Measurements from ENCODE around the gene MCF2L. TPM values are rescaled to one million over a fixed set of nuclear protein-coding genes. Genes with fewer than 3 reads are reported as not detected.
A peak's percentile ranks its signal among the peaks of the same experiment; 100 is the strongest.

The MCF2L gene
- total RNA-seq, 6 experiments from 2014 or later, result 9.6 to 18.4 (median 11.7) TPM

DNA sequence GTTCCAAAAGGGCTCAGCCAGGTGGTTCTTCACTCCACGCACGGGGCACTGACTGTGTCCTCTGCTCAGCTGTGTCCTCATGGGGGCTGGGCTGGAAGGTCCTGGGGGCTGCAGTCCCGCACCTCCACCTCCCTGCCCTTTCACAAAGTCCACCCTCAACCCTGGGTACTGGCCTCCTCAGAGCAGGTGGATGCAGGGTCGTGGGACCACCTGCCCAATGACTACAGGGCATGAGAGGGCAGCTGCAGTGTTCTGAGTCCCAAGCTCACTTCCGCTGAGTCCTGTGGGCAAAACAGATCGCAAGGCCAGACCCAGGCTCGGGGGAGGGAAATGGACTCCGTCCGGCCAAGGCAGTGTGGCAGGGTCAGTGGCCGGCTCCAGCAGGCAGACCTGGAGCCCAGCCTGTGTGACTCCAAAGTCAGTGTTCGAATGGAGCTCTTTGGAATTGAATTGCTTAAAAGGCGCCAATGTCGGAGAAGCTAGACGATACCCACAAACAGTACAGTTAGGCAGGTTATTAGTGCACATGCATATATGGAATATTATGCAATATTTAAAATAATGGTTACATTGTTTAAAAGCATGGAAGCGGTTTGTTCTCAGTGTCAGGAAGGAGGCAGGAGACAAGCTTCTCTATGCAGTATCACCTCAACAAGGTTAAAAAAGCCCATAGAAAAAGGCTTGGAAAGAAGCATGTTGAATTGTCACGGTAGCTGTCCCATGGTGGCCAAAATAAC lies 54.8 kb downstream of the MCF2L start:
- Histone ChIP-seq H3K4me1 (peaks cover 0 to 22% (median 8%) of the 10 kb centered on the region in 4 donors), H3K4me3 (no peak overlapping the region), H3K27ac (peak overlapping the region; percentile 28 to 92 (median 74)), H3K9me3 (no peaks in the 10 kb centered on the region), H3K27me3 (no peaks in the 10 kb centered on the region), H3K36me3 (no peaks in the 10 kb centered on the region)
- DNase-seq (peak; percentile 79 to 90 (median 85)), ATAC-seq (peak; percentile 93 to 96 (median 94))
- no peak for TF ChIP-seq POLR2A (IDR thresholded peaks at IDR 0.05)
- TF ChIP-seq, protein P1, sequence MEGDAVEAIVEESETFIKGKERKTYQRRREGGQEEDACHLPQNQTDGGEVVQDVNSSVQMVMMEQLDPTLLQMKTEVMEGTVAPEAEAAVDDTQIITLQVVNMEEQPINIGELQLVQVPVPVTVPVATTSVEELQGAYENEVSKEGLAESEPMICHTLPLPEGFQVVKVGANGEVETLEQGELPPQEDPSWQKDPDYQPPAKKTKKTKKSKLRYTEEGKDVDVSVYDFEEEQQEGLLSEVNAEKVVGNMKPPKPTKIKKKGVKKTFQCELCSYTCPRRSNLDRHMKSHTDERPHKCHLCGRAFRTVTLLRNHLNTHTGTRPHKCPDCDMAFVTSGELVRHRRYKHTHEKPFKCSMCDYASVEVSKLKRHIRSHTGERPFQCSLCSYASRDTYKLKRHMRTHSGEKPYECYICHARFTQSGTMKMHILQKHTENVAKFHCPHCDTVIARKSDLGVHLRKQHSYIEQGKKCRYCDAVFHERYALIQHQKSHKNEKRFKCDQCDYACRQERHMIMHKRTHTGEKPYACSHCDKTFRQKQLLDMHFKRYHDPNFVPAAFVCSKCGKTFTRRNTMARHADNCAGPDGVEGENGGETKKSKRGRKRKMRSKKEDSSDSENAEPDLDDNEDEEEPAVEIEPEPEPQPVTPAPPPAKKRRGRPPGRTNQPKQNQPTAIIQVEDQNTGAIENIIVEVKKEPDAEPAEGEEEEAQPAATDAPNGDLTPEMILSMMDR (IDR thresholded peaks at IDR 0.05), result peak in 1 of 4 donors; percentile 8
- intact Hi-C loops (cut with DNase I), result no loop called here
- WGBS (ENCODE audit: insufficient coverage, low coverage, low lambda C conversion rate, missing lambda C conversion rate), result 46% methylated on average over 13 of the region's 16 CpGs

DNA sequence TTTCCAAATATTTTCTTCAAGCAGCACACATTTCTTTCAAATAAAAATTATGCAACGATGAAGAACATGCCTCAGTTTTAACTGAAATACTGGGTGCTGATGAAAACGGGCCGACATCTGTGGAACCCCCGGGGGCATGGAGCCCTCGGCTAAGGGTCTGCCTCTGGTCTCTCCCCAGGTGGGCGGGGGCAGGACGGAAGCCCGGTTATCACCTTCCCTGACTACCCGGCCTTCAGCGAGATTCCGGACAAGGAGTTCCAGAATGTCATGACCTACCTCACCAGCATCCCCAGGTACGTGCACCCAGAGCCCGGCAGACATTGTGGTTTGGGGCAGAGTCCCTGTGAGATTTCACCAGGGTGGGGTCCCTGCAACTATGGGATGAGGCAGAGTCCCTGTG lies 55.5 kb downstream of the MCF2L start:
- ATAC-seq, result no peak
- no peak for DNase-seq
- Histone ChIP-seq H3K4me1 (peaks cover 0 to 22% (median 8%) of the 10 kb centered on the region in 4 donors), H3K27me3 (no peaks in the 10 kb centered on the region), H3K27ac (peak overlapping the region in 1 of 3 donors; percentile 92), H3K36me3 (no peaks in the 10 kb centered on the region), H3K4me3 (no peak overlapping the region), H3K9me3 (no peaks in the 10 kb centered on the region)
- intact Hi-C loops (cut with DNase I), result no loop called here
- 89% methylated on average over 5 of the region's 13 CpGs for WGBS (ENCODE audit: insufficient coverage, low coverage, low lambda C conversion rate, missing lambda C conversion rate)
- TF ChIP-seq POLR2A (IDR thresholded peaks at IDR 0.05), result no peak
- TF ChIP-seq, protein P1 (IDR thresholded peaks at IDR 0.05), result no peak

DNA sequence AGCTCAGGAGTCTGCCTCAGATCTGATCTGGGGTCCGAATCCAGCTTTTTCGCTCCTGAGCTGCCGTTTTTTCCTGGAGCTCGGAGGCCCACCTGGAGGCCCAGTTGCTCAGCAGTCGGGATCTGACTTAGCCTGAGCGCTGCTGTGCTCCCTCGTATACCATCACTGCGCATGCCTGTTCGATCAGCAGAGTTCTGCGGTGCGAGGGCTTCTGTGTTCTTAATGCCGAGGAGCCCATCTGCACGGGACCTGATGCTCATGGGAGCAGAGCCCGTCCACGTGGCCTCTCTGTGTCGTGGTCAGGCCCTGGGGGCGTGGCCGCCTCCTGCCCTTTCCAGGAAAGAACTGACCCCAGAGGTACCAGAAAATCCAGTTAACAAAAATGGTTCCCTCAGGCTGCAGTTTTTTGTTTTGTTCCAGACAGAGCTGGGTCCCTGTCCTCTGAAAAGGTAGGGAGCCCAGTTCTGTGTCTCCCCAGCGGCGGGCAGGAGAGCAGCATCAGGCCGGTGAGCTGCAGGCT lies 57.4 kb downstream of the MCF2L start:
- H3K4me1 ChIP-seq, result peaks cover 0 to 22% (median 8%) of the 10 kb centered on the region in 4 donors
- H3K27me3 ChIP-seq, result no peaks in the 10 kb centered on the region
- no peaks in the 10 kb centered on the region for H3K36me3 ChIP-seq
- no peak overlapping the region for H3K4me3 ChIP-seq
- ATAC-seq (no peak), DNase-seq (no peak)
- no peaks in the 10 kb centered on the region for H3K9me3 ChIP-seq
- H3K27ac ChIP-seq, result no peak overlapping the region
- WGBS (ENCODE audit: insufficient coverage, low coverage, low lambda C conversion rate, missing lambda C conversion rate), result 86% methylated on average over 15 of the region's 21 CpGs
- intact Hi-C loops (cut with DNase I), result no loop called here
- TF ChIP-seq, protein P1 (IDR thresholded peaks at IDR 0.05), result no peak
- TF ChIP-seq POLR2A (IDR thresholded peaks at IDR 0.05), result no peak

DNA sequence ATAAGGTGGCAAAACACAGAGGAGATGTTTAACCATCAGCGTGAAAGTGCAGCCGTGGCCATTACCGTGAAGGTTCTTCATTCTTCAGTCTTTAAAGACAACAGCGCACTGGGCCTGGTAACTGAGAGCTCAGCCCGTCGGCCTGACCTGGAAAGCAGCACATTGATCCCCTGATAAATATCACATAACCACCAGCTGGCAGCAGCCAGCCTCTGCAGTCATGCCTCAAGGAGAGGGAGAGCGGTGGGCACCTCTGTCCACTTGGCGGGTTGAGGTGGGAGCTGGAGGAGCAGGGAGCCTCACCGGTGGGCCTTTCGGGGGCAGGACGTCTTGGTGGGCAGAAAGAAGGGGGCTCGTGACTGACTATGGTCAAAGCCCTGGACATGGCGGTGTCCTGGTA lies 58.1 kb downstream of the MCF2L start:
- WGBS (ENCODE audit: insufficient coverage, low coverage, low lambda C conversion rate, missing lambda C conversion rate), result 71% methylated on average over 6 of the region's 13 CpGs
- DNase-seq, result no peak
- H3K9me3 ChIP-seq, result no peaks in the 10 kb centered on the region
- H3K36me3 ChIP-seq, result no peaks in the 10 kb centered on the region
- H3K27me3 ChIP-seq, result no peaks in the 10 kb centered on the region
- no peak for ATAC-seq
- no peak overlapping the region for H3K27ac ChIP-seq
- H3K4me3 ChIP-seq, result no peak overlapping the region
- intact Hi-C loops (cut with DNase I), result no loop called here
- TF ChIP-seq POLR2A (IDR thresholded peaks at IDR 0.05), result no peak
- TF ChIP-seq, protein P1 (IDR thresholded peaks at IDR 0.05), result no peak
- peaks cover 0 to 22% (median 8%) of the 10 kb centered on the region in 4 donors for H3K4me1 ChIP-seq
